Measurements from ENCODE around the gene MBNL1.

GRCh38 chr3:152319256-152319655 is 50.5 kb downstream of the MBNL1 start:
- no peak for TF ChIP-seq POLR2A (IDR thresholded peaks at IDR 0.05)
- no peak for TF ChIP-seq CTCF (IDR thresholded peaks at IDR 0.05)
